ENCODE results near the gene CELSR1.
A peak's percentile ranks its signal among the peaks of the same experiment; 100 is the strongest.

The CELSR1 gene, protein sequence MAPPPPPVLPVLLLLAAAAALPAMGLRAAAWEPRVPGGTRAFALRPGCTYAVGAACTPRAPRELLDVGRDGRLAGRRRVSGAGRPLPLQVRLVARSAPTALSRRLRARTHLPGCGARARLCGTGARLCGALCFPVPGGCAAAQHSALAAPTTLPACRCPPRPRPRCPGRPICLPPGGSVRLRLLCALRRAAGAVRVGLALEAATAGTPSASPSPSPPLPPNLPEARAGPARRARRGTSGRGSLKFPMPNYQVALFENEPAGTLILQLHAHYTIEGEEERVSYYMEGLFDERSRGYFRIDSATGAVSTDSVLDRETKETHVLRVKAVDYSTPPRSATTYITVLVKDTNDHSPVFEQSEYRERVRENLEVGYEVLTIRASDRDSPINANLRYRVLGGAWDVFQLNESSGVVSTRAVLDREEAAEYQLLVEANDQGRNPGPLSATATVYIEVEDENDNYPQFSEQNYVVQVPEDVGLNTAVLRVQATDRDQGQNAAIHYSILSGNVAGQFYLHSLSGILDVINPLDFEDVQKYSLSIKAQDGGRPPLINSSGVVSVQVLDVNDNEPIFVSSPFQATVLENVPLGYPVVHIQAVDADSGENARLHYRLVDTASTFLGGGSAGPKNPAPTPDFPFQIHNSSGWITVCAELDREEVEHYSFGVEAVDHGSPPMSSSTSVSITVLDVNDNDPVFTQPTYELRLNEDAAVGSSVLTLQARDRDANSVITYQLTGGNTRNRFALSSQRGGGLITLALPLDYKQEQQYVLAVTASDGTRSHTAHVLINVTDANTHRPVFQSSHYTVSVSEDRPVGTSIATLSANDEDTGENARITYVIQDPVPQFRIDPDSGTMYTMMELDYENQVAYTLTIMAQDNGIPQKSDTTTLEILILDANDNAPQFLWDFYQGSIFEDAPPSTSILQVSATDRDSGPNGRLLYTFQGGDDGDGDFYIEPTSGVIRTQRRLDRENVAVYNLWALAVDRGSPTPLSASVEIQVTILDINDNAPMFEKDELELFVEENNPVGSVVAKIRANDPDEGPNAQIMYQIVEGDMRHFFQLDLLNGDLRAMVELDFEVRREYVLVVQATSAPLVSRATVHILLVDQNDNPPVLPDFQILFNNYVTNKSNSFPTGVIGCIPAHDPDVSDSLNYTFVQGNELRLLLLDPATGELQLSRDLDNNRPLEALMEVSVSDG (N-terminal part only)

GRCh38 chr22:46537225-46537945, at the start of gene CELSR1:
TSS of gene CELSR1 (minus strand) at chr22:46537620. CDS start at chr22:46537170, 450 bp downstream.
- H3K4me3 ChIP-seq (ENCODE audit: low read length): peak within 1 kb of the TSS; percentile 71
- TF ChIP-seq CTCF (IDR thresholded peaks at IDR 0.05; ENCODE audit: insufficient read depth, low read depth, low read length, missing control alignments): no peak
- DNase-seq (ENCODE audit: low read depth): peak; percentile 90

DNA sequence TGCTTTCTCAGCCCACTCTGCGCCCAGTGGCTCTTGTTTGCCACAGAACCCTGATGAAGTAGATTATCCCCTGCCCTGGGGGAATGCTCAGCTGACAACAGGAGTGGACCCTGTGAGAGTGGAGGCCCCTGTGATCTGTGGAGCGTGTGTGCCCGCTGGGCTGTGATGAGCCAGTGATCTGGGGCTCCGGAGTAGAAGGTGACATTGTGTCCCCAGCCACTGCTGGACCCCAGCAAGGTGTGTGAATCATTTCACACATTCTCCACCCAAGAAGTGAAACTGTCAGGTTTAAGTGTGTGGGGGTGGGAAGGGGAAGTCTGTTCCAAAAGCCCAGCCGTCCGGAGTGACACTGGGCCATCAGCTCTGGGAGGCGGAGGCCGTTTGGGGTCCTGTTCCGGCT, 49.6 kb upstream of the CELSR1 start:
- H3K4me3 ChIP-seq (ENCODE audit: low read length): no peak overlapping the region
- no peak for DNase-seq (ENCODE audit: low read depth)
- TF ChIP-seq CTCF (IDR thresholded peaks at IDR 0.05; ENCODE audit: insufficient read depth, low read depth, low read length, missing control alignments): no peak

DNA sequence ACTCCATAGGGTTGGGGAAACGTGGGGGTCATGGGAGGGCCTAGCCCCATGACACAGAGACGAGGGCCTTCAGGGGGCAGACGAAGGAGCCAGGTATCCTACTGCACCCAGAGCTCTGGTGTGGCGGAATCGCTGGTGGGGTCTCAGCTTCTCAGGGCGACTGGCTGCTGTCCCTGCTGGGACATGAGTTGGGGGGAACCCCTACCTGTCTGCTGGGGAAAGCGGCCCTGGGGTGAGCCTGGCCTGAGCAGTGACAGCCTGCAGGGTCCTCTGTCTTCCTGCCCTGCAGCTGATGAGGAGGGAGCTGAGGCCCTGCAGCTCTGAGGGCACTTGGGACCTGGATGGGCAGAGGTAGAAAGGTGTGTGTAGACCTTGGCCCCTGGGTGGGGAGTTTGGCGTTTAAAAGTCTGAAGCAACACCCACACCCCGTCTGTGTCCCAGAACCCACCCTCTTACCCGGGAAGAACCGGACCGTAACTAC, 49.2 kb upstream of the CELSR1 start:
- no peak overlapping the region for H3K4me3 ChIP-seq (ENCODE audit: low read length)
- TF ChIP-seq CTCF (IDR thresholded peaks at IDR 0.05; ENCODE audit: insufficient read depth, low read depth, low read length, missing control alignments): no peak
- DNase-seq (ENCODE audit: low read depth): no peak

DNA sequence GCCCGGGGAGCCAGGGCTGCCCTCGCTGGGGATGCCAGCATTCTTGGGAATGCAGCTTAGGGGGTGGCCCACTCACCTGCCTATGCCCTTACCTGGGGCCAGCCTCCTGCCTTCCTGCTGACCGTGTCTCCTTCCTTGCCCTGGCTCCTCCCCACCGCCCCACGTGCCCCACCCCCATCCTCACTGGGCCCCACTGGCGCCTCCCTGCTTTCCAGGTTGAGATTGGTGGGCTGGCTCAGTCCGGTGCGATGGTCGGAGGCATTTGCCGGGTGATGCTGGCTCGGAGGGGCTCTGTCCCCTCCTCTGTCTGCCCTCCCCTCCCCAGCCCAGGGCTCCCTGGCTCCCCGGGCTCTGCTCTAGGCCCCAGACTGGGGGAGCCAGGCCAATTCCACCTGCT, 48.7 kb upstream of the CELSR1 start:
- DNase-seq (ENCODE audit: low read depth): no peak
- TF ChIP-seq CTCF (IDR thresholded peaks at IDR 0.05; ENCODE audit: insufficient read depth, low read depth, low read length, missing control alignments): no peak
- H3K4me3 ChIP-seq (ENCODE audit: low read length): no peak overlapping the region

DNA sequence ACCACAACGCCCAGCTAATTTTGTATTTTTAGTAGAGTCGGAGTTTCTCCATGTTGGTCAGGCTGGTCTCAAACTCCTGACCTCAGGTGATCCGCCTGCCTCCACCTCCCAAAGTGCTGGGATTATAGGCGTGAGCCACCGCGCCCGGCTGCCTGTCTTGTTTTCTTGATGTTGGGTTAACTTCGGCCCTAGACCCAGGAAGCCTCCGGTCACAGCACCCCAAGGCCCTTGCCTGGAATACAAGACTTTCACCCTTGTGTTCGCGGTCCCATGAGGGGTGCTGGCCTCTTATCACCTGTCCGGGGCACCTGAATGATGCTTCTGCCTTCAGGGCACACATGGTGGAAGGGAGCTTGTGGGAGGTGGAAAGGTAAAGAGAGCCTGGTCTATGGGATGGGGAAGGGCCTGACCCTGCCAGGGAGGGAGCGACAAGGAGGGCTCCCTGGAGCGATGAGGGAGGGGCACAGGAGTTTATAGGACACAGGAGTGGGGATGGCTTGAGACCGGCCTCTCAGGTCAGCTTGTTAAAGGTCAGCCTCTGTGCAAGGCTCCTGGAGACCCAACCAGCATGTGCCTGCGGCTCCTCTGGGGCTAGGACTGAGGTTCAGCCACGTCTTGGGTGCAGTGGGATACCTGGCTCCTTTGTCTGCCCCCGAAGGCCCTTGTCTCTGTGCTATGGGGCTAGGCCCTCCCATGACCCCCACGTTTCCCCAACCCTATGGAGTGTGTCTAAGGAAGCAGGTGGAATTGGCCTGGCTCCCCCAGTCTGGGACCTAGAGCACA, 48.1 kb upstream of the CELSR1 start:
- no peak for DNase-seq (ENCODE audit: low read depth)
- no peak overlapping the region for H3K4me3 ChIP-seq (ENCODE audit: low read length)
- TF ChIP-seq CTCF (IDR thresholded peaks at IDR 0.05; ENCODE audit: insufficient read depth, low read depth, low read length, missing control alignments): no peak
